HAP-1 (cell line): ENCODE results near the gene ZFP69.
A peak's percentile ranks its signal among the peaks of the same experiment; 100 is the strongest.
"Not testable (repeated sequence)": the region's sequence is repeated elsewhere in the genome, so short reads cannot be mapped to it uniquely, and the experiment has no call there.

ENCODE experiments used
- DNase-seq, 2 experiments: peaks; one replicate each; pipeline ENCODE4 v3.0.0-alpha.2; 2016 to 2020; ENCODE audit warnings: low spot score in 2 of 2
- H3K27me3 ChIP-seq: fragments of 250-450 bp; sonication (Bioruptor Pico); 2 replicates; pipeline ENCODE4 v1.5.1; 2020; ENCODE audit warnings: low read depth, mild to moderate bottlenecking, moderate library complexity
- H3K36me3 ChIP-seq: fragments of 250-450 bp; sonication (Bioruptor Pico); replicated peaks from 2 replicates; pipeline ENCODE4 v1.5.1; 2020; ENCODE audit warnings: mild to moderate bottlenecking
- H3K4me1 ChIP-seq: fragments of 250-450 bp; sonication (Bioruptor Pico); 2 replicates; pipeline ENCODE4 v1.5.1; 2020; ENCODE audit warnings: mild to moderate bottlenecking
- H3K4me3 ChIP-seq: fragments of 250-450 bp; sonication (Bioruptor Pico); 2 replicates; pipeline ENCODE4 v1.5.1; 2020; ENCODE audit warnings: mild to moderate bottlenecking, moderate library complexity
- H3K9me3 ChIP-seq: fragments of 250-450 bp; sonication (Bioruptor Pico); 2 replicates; pipeline ENCODE4 v1.5.1; 2020; ENCODE audit warnings: mild to moderate bottlenecking, moderate library complexity
- in situ Hi-C: fragments of 300-500 bp; cut with MboI; formaldehyde crosslinking; loops from 3 replicates; pipeline ENCODE4 v1.14.3; 2020; ENCODE audit warnings: low sequenced_read_pairs, inconsistent platforms, mixed read lengths

Gene ZFP69

DNA sequence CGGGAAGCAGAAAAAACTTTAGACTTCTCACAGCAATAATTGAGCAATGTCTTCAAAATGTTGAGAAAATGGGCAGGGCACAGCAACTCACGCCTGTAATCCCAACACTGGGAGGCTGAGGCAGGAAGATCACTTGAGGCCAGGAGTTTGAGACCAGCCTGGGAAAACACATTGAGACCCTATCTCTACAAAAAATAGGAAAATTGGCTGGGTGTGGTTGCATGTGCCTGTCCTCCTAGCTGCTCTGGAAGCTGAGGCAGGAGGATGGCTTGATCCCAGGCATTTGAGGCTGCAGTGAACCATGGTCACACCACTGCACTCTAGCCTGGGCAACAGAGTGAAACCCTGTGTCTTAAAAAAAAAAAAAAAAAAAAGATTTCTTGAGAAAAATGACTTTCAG, 7.8 kb upstream of the ZFP69 start:
- in situ Hi-C loops: no loop called here
- Histone ChIP-seq H3K36me3 (no peaks in the 10 kb centered on the region), H3K27me3 (no peaks in the 10 kb centered on the region), H3K9me3 (peaks cover 21% of the 10 kb centered on the region), H3K4me1 (no peaks in the 10 kb centered on the region), H3K4me3 (no peak overlapping the region)
- DNase-seq: no peak

GRCh38 chr1:40475268-40475667, 1.8 kb upstream of the ZFP69 start:
- no peak for DNase-seq
- in situ Hi-C loops: no loop called here
- Histone ChIP-seq H3K36me3 (peaks cover 5% of the 10 kb centered on the region), H3K27me3 (no peaks in the 10 kb centered on the region), H3K4me1 (peaks cover 3% of the 10 kb centered on the region; the same call in 1 of the 2 replicates), H3K9me3 (peaks cover 18% of the 10 kb centered on the region), H3K4me3 (no peak overlapping the region)

DNA sequence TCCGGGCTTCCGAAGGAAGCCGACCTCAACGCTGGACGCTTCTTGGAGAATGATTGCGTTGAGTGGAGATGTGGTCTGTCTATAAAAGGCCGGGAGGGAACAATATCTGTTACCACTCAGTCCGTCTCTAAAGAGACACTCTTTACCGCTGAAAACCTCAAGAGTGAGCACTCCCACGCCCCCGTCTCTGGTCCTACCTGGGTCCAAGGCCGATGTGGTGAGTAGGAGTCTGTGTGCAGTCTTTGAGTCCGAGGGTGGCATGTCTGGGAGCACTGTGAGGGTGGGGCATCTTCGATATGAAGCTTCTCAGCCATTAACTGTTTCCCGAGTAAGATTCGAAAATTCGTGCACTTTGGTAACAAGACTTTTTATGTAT, 576 bp downstream of the ZFP69 start:
- Histone ChIP-seq H3K4me3 (peak overlapping the region; percentile 70), H3K4me1 (peaks cover 3% of the 10 kb centered on the region; the same call in 1 of the 2 replicates), H3K9me3 (peaks cover 18% of the 10 kb centered on the region), H3K27me3 (no peaks in the 10 kb centered on the region), H3K36me3 (peaks cover 15% of the 10 kb centered on the region)
- in situ Hi-C loops: no loop called here
- DNase-seq: peak; percentile 21 to 35

DNA sequence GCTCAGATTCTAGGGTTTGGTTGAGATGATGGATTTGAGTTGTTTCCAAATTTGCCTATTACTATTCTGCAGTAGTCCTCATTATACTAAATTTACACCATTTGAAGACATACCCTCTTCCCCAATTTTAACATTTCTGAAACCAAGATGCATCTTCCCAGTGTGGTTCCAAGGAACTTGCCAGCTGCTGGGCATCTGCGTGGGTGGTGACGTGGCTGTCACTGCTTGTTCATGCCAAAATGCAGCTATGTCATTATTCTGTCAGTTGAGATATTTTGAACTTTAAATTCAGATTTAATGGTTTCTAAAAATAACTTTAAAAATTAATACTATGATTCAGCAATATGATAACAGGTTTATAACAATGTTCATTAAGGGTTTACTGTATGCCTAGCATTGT, 1.2 kb downstream of the ZFP69 start:
- Histone ChIP-seq H3K4me3 (peak overlapping the region; percentile 70), H3K27me3 (no peaks in the 10 kb centered on the region), H3K4me1 (peaks cover 3% of the 10 kb centered on the region; the same call in 1 of the 2 replicates), H3K36me3 (peaks cover 15% of the 10 kb centered on the region), H3K9me3 (peaks cover 18% of the 10 kb centered on the region)
- DNase-seq: no peak
- in situ Hi-C loops: no loop called here

- H3K4me3 ChIP-seq: no peak overlapping the region
- H3K9me3 ChIP-seq: peaks cover 18% of the 10 kb centered on the region
- H3K36me3 ChIP-seq: peaks cover 15% of the 10 kb centered on the region
- DNase-seq: no peak
- in situ Hi-C loops: no loop called here
- H3K4me1 ChIP-seq: peaks cover 3% of the 10 kb centered on the region; the same call in 1 of the 2 replicates
- H3K27me3 ChIP-seq: no peaks in the 10 kb centered on the region
Observed at GRCh38 chr1:40479156-40479555, 2.1 kb downstream of the ZFP69 start.

DNA sequence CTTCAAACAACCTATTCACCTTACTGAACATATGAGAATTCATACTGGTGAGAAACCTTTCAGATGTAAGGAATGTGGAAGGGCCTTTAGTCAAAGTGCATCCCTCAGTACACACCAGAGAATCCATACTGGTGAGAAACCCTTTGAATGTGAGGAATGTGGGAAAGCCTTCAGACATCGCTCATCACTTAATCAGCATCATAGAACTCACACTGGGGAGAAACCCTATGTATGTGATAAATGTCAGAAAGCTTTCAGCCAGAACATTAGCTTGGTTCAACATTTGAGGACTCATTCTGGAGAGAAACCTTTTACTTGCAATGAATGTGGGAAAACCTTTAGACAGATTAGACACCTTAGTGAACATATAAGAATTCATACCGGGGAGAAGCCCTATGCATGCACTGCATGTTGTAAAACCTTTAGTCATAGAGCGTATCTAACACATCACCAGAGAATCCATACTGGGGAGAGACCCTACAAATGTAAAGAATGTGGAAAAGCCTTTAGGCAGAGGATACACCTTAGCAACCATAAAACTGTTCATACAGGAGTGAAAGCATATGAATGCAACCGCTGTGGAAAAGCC, 18.3 kb downstream of the ZFP69 start:
- in situ Hi-C loops: no loop called here
- Histone ChIP-seq H3K9me3 (peaks cover 19% of the 10 kb centered on the region), H3K36me3 (peaks cover 29% of the 10 kb centered on the region), H3K4me3 (no peak overlapping the region), H3K27me3 (no peaks in the 10 kb centered on the region), H3K4me1 (no peaks in the 10 kb centered on the region)
- DNase-seq: no peak

- H3K36me3 ChIP-seq, H3K4me1 ChIP-seq, H3K27me3 ChIP-seq, H3K4me3 ChIP-seq, DNase-seq, in situ Hi-C loops: not testable (repeated sequence)
- H3K9me3 ChIP-seq: peaks cover 11% of the 10 kb centered on the region
Observed at GRCh38 chr1:40502651-40503050, 25.6 kb downstream of the ZFP69 start.

GRCh38 chr1:40507973-40508372, 30.9 kb downstream of the ZFP69 start:
- Histone ChIP-seq H3K36me3 (peaks cover 7% of the 10 kb centered on the region), H3K9me3 (peaks cover 20% of the 10 kb centered on the region), H3K4me1 (no peaks in the 10 kb centered on the region), H3K27me3 (no peaks in the 10 kb centered on the region), H3K4me3 (peak overlapping the region; percentile 55)
- DNase-seq: no peak
- in situ Hi-C loops: no loop called here

GRCh38 chr1:40508375-40509341, 31.6 kb downstream of the ZFP69 start, which contains the start of gene EXO5:
Gene EXO5 (plus strand): TSS chr1:40508767. CDS start chr1:40514545, 5,778 bp downstream.
- peak; percentile 71 to 87 for DNase-seq
- H3K36me3 ChIP-seq: peaks cover 7% of the 10 kb centered on the region
- H3K4me3 ChIP-seq: peak within 1 kb of the TSS; percentile 55
- no peaks in the 10 kb centered on the region for H3K27me3 ChIP-seq
- in situ Hi-C loops: no loop called here
- H3K4me1 ChIP-seq: no peaks in the 10 kb centered on the region
- H3K9me3 ChIP-seq: peaks cover 18% of the 10 kb centered on the region

- Histone ChIP-seq H3K27me3 (no peaks in the 10 kb centered on the region), H3K9me3 (peaks cover 14% of the 10 kb centered on the region), H3K4me1 (no peaks in the 10 kb centered on the region), H3K4me3 (no peak overlapping the region), H3K36me3 (peaks cover 3% of the 10 kb centered on the region)
- no peak for DNase-seq
- in situ Hi-C loops: no loop called here
Observed at GRCh38 chr1:40519517-40519916, 42.4 kb downstream of the ZFP69 start.

- no peak for DNase-seq
- H3K4me1 ChIP-seq: no peaks in the 10 kb centered on the region; the same call in 1 of the 2 replicates
- in situ Hi-C loops: no loop called here
Observed at GRCh38 chr1:40530735-40531380, 53.8 kb downstream of the ZFP69 start.

GRCh38 chr1:40531381-40532061, 54.4 kb downstream of the ZFP69 start, which contains the start of gene ZNF684:
Gene ZNF684 (plus strand): TSS chr1:40531637. CDS start chr1:40533167, 1,530 bp downstream.
- H3K36me3 ChIP-seq: peaks cover 8% of the 10 kb centered on the region; the same call in 1 of the 2 replicates
- H3K9me3 ChIP-seq: no peaks in the 10 kb centered on the region
- H3K4me1 ChIP-seq: no peaks in the 10 kb centered on the region; the same call in 1 of the 2 replicates
- no peaks in the 10 kb centered on the region for H3K27me3 ChIP-seq
- peak; percentile 92 to 95 for DNase-seq
- H3K4me3 ChIP-seq: peak within 1 kb of the TSS; percentile 52
- in situ Hi-C loops: no loop called here

More at GRCh38 chr1:40530735-40531380, 53.8 kb downstream of the ZFP69 start:
- Histone ChIP-seq H3K4me3 (peak overlapping the region; percentile 52), H3K36me3 (peaks cover 8% of the 10 kb centered on the region; the same call in 1 of the 2 replicates), H3K27me3 (no peaks in the 10 kb centered on the region), H3K9me3 (no peaks in the 10 kb centered on the region; the same call in 1 of the 2 replicates)

DNA sequence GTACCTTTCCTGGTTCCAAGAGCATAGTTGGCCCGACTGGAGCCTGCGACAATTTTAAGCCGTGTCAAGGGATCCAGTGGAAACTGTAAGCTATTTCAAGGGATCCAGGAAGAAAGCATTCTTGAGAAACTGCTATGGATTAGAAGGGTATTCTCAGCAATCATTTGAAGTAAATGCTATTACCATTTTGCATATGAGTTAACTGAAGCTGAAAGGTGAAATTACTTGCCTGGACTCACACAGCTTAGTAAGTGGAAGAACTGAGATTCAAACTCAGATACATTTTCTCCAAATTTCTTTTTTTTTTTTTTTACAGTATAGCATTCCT, 54.9 kb downstream of the ZFP69 start:
- in situ Hi-C loops: no loop called here
- Histone ChIP-seq H3K4me3 (peak overlapping the region; percentile 52), H3K4me1 (no peaks in the 10 kb centered on the region; the same call in 1 of the 2 replicates), H3K27me3 (no peaks in the 10 kb centered on the region), H3K9me3 (no peaks in the 10 kb centered on the region), H3K36me3 (peaks cover 8% of the 10 kb centered on the region; the same call in 1 of the 2 replicates)
- peak in 1 of 2 experiments; percentile 23 for DNase-seq
